Prostate gland (tissue), 2 donors: Measurements from ENCODE around the gene PRH2. TPM values are rescaled to one million over a fixed set of nuclear protein-coding genes. Genes with fewer than 3 reads are reported as not detected.

Experiments
- DNase-seq: peaks from one replicate; pipeline ENCODE4 v3.0.0-alpha.2; 2019; ENCODE audit warnings: low spot score
- H3K27ac ChIP-seq, 2 donors: fragments of 200-600 bp; sonication (generic); 2 replicates each; pipeline ENCODE4 v1.5.1; 2017 to 2019
- H3K27me3 ChIP-seq: fragments of 200-600 bp; sonication (generic); replicated peaks from 2 replicates; pipeline ENCODE4 v1.5.1; 2019; ENCODE audit not compliant: insufficient read depth
- H3K36me3 ChIP-seq, 2 donors: fragments of 200-600 bp; sonication (generic); 1 replicate in 1 of 2; 2 replicates in 1 of 2; pipeline versions ENCODE4 v1.5.1 to v1.8.1; 2017 to 2019
- H3K4me1 ChIP-seq: fragments of 200-600 bp; sonication (generic); replicated peaks from 2 replicates; pipeline ENCODE4 v1.5.1; 2019
- H3K4me3 ChIP-seq, 2 donors: fragments of 200-600 bp; sonication (generic); 2 replicates each; pipeline ENCODE4 v1.5.1; 2017 to 2019
- H3K9me3 ChIP-seq: fragments of 200-600 bp; sonication (generic); 2 replicates; pipeline ENCODE4 v1.5.1; 2017
- POLR2A ChIP-seq: fragments of 450-650 bp; IDR thresholded peaks from one replicate; pipeline ENCODE4 v1.6.1; 2016; ENCODE audit warnings: antibody characterized with exemption, mild to moderate bottlenecking
- POLR2AphosphoS5 ChIP-seq: sonication (generic); formaldehyde crosslinking; IDR thresholded peaks from one replicate; pipeline ENCODE4 v1.6.1; 2017; ENCODE audit warnings: antibody characterized with exemption
- WGBS: methylation state at CpG from one replicate; pipeline ENCODE4 v1.1.5; 2018; 5-methylcytosine and 5-hydroxymethylcytosine counted together
- intact Hi-C: fragments of 100-400 bp; cut with DNase I; formaldehyde crosslinking; loops from one replicate; pipeline ENCODE4 v1.14.2; 2022
- total RNA-seq, 2 donors: library from RNA; depleted of rRNA; stranded (reverse); fragments of >200 nt; gene quantifications; one replicate each; pipeline ENCODE4 v1.1.0, GENCODE V29; 2016
- TF ChIP-seq, protein P1 (sequence below), 4 experiments: fragments of 200-600 bp in 2 of 4; fragments of 450-650 bp in 2 of 4; sonication (generic) in 2 of 4; IDR thresholded peaks; 1 replicate in 3 of 4; 2 replicates in 1 of 4; pipeline ENCODE4 v1.5.1; 2016 to 2019; ENCODE audit warnings: antibody characterized with exemption in 4 of 4, mild to moderate bottlenecking in 2 of 4, moderate library complexity in 2 of 4

PRH2 gene
- total RNA-seq = 1 to 10 TPM in 1 of 2 donors, not detected in 1; 1.8 TPM

DNA sequence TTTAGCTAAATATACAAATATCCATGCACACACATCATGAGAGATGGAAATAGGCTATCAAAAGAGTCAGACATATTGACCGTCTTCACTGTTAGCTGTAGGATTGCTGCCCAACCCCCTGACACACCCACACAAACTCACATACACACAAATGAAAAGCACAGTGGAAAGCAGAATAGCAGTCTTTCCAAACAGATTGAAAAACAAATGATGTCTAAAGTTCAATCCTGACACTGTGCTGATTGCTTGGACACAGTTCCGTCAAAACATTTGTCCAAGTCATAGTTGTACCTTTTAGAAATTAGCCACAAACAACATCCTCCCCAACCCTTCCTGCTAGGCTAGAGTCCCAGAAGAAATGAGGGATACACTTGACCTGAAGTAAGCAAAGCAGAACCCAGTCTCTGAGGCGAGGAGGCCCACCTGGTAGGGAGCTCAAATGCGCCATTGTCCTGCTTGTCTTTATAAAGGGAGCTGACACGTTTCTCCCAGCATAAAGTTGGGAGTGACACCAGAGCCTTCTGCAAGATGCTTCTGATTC lies at the start of gene PRH2:
Gene PRH2 (plus strand): TSS at position 491 of the 541 bp plus-strand sequence. CDS start 38 bp downstream, at position 529.
- H3K9me3 ChIP-seq = no peaks in the 10 kb centered on the region
- H3K4me1 ChIP-seq = no peaks in the 10 kb centered on the region
- no peak for TF ChIP-seq POLR2A
- TF ChIP-seq, protein P1, sequence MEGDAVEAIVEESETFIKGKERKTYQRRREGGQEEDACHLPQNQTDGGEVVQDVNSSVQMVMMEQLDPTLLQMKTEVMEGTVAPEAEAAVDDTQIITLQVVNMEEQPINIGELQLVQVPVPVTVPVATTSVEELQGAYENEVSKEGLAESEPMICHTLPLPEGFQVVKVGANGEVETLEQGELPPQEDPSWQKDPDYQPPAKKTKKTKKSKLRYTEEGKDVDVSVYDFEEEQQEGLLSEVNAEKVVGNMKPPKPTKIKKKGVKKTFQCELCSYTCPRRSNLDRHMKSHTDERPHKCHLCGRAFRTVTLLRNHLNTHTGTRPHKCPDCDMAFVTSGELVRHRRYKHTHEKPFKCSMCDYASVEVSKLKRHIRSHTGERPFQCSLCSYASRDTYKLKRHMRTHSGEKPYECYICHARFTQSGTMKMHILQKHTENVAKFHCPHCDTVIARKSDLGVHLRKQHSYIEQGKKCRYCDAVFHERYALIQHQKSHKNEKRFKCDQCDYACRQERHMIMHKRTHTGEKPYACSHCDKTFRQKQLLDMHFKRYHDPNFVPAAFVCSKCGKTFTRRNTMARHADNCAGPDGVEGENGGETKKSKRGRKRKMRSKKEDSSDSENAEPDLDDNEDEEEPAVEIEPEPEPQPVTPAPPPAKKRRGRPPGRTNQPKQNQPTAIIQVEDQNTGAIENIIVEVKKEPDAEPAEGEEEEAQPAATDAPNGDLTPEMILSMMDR (IDR thresholded peaks at IDR 0.05) = no peak
- no peak for TF ChIP-seq POLR2AphosphoS5
- no peak for DNase-seq
- H3K36me3 ChIP-seq = no peaks in the 10 kb centered on the region
- no peak within 1 kb of the TSS for H3K27ac ChIP-seq
- intact Hi-C loops = no loop called here
- no peak within 1 kb of the TSS for H3K4me3 ChIP-seq
- no peaks in the 10 kb centered on the region for H3K27me3 ChIP-seq
- WGBS = 96% methylated on average over 5 of the region's 5 CpGs

- 89% methylated on average over 6 of the region's 6 CpGs for WGBS
Observed at GRCh38 chr12:10884086-10884725, 44.8 kb upstream of the PRH2 start, which contains the start of gene PRH1. Gene PRH1 (minus strand): TSS chr12:10884255. CDS start chr12:10884217, 38 bp downstream.

DNA sequence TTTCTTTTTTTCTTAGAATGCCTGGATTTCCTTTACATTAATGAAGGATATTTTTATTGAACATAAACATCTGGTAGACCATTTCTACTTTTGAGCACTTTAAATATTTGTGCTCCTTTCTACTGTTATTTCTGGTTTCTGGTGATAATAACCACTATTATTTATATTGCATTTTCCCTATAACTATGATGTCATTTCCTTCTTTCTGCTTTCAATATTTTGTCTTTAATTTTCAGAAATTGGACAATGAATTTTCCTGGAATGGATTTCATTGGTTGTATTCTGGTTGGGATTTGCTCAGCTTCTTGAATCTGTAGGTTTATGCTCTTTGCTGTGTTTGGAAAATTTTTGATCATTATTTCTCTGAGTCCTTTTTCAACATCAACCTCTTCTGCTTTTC lies 39.8 kb upstream of the PRH2 start:
- Histone ChIP-seq H3K36me3 (no peaks in the 10 kb centered on the region), H3K4me3 (no peak overlapping the region), H3K4me1 (no peaks in the 10 kb centered on the region), H3K9me3 (no peaks in the 10 kb centered on the region), H3K27ac (no peak overlapping the region), H3K27me3 (no peaks in the 10 kb centered on the region)
- TF ChIP-seq POLR2A (no peak), POLR2AphosphoS5 (no peak)
- TF ChIP-seq, protein P1 (IDR thresholded peaks at IDR 0.05) = no peak
- intact Hi-C loops = no loop called here
- no peak for DNase-seq

More at GRCh38 chr12:10884086-10884725, 44.8 kb upstream of the PRH2 start, which contains the start of gene PRH1:
- Histone ChIP-seq H3K4me3 (no peak within 1 kb of the TSS), H3K4me1 (no peaks in the 10 kb centered on the region), H3K27ac (no peak within 1 kb of the TSS), H3K36me3 (no peaks in the 10 kb centered on the region), H3K27me3 (no peaks in the 10 kb centered on the region), H3K9me3 (no peaks in the 10 kb centered on the region)
- DNase-seq = no peak
- TF ChIP-seq, protein P1 (IDR thresholded peaks at IDR 0.05) = no peak
- TF ChIP-seq POLR2AphosphoS5 (no peak), POLR2A (no peak)
- intact Hi-C loops = no loop called here

DNA sequence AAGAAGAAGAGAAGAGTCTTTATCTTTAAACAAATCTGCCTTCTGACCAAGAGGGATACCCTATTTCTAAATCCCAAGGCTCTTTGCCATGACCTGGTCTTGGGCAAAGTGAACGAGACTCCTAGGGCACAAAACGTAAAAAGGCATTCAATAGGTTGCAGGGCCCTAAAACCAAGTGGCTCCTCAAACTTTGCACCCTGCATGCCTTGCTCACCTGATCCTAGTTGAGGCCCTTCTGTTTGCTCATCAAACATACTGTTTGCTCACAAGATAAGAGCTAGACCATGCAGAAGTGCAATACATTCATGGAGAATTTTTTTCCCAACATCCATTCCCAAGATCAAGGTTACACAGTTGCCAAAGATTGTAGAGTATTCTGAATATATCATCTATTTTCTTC lies 37.1 kb upstream of the PRH2 start:
- no peak for DNase-seq
- Histone ChIP-seq H3K4me1 (no peaks in the 10 kb centered on the region), H3K27ac (no peak overlapping the region), H3K9me3 (no peaks in the 10 kb centered on the region), H3K36me3 (no peaks in the 10 kb centered on the region), H3K4me3 (no peak overlapping the region), H3K27me3 (no peaks in the 10 kb centered on the region)
- intact Hi-C loops = no loop called here
- TF ChIP-seq POLR2AphosphoS5 = no peak
- TF ChIP-seq POLR2A = no peak
- TF ChIP-seq, protein P1 (IDR thresholded peaks at IDR 0.05) = no peak
- 76% methylated on average over 2 of the region's 2 CpGs for WGBS

- 87% methylated on average over 5 of the region's 5 CpGs for WGBS
- intact Hi-C loops = no loop called here
- DNase-seq = no peak
- no peak overlapping the region for H3K4me3 ChIP-seq
- no peaks in the 10 kb centered on the region for H3K4me1 ChIP-seq
- TF ChIP-seq POLR2A (no peak), POLR2AphosphoS5 (no peak)
- TF ChIP-seq, protein P1 (IDR thresholded peaks at IDR 0.05) = no peak
- H3K9me3 ChIP-seq = no peaks in the 10 kb centered on the region
- no peaks in the 10 kb centered on the region for H3K36me3 ChIP-seq
- H3K27me3 ChIP-seq = no peaks in the 10 kb centered on the region
- no peak overlapping the region for H3K27ac ChIP-seq
Observed at GRCh38 chr12:10896854-10897253, 32.2 kb upstream of the PRH2 start.
